OCI-LY3 (cell line): Measurements from ENCODE around the gene WDR27.

Source experiments
- H2AFZ ChIP-seq: fragments of 200-600, 300-600 bp; shearing (Covaris generic); 2 replicates; pipeline ENCODE4 v1.6.0; 2014; ENCODE audit warnings: antibody characterized with exemption, low read depth, low read length
- H3K27ac ChIP-seq: fragments of 200-600, 300-600 bp; sonication (generic); 2 replicates; pipeline ENCODE4 v1.5.1; 2014; ENCODE audit warnings: mild to moderate bottlenecking, low read length, moderate library complexity, mixed read lengths
- H3K27me3 ChIP-seq: fragments of 200-600, 300-600 bp; sonication (generic); 2 replicates; pipeline ENCODE4 v1.6.1; 2014; ENCODE audit warnings: low read depth, low read length, mixed read lengths
- H3K36me3 ChIP-seq: fragments of 200-600, 300-600 bp; sonication (generic); replicated peaks from 2 replicates; pipeline ENCODE3; 2014; ENCODE audit warnings: low read depth, low read length, mixed read lengths
- H3K4me1 ChIP-seq: fragments of 300-600, 200-600 bp; sonication (generic); 2 replicates; pipeline ENCODE4 v1.6.1; 2014; ENCODE audit warnings: low read length, mixed read lengths
- H3K4me2 ChIP-seq: fragments of 200-600, 300-600 bp; sonication (generic); 2 replicates; pipeline ENCODE4 v1.6.1; 2014; ENCODE audit warnings: low read length, mixed read lengths
- H3K4me3 ChIP-seq: fragments of 300-600, 200-600 bp; sonication (generic); 2 replicates; pipeline ENCODE4 v1.5.1; 2014; ENCODE audit warnings: antibody characterized with exemption, mild to moderate bottlenecking, low read length, moderate library complexity
- H3K79me2 ChIP-seq: fragments of 300-600, 200-600 bp; shearing (Covaris generic); 2 replicates; pipeline ENCODE4 v1.6.1; 2014; ENCODE audit warnings: mild to moderate bottlenecking, low read length, mixed read lengths
- H3K9ac ChIP-seq: fragments of 300-600, 200-600 bp; shearing (Covaris generic); 2 replicates; pipeline ENCODE4 v1.6.0; 2014; ENCODE audit warnings: mild to moderate bottlenecking, low read length, moderate library complexity
- H3K9me3 ChIP-seq: fragments of 200-600, 300-600 bp; shearing (Covaris generic); 2 replicates; pipeline ENCODE4 v1.6.1; 2014; ENCODE audit warnings: low read length, mixed read lengths; ENCODE audit not compliant: insufficient read depth
- H4K20me1 ChIP-seq: fragments of 200-600, 300-600 bp; sonication (generic); 2 replicates; pipeline ENCODE4 v1.6.1; 2016; ENCODE audit warnings: low read length, mixed read lengths; ENCODE audit not compliant: insufficient read depth
- CTCF ChIP-seq: fragments of 200-600, 300-600 bp; sonication (generic); IDR thresholded peaks from 2 replicates; pipeline ENCODE4 v1.5.1; 2014; ENCODE audit warnings: antibody characterized with exemption, low read length, low read depth
- EZH2phosphoT487 ChIP-seq: fragments of 200-600 bp; shearing (Covaris generic); IDR thresholded peaks from 2 replicates; pipeline ENCODE4 v1.6.1; 2018; ENCODE audit warnings: antibody characterized with exemption, mixed run types, low read depth

The WDR27 gene

GRCh38 chr6:169425628-169426370, 276.0 kb downstream of the WDR27 start:
- H3K4me1 ChIP-seq: no peaks in the 10 kb centered on the region
- no peaks in the 10 kb centered on the region for H3K9me3 ChIP-seq
- no peaks in the 10 kb centered on the region for H4K20me1 ChIP-seq
- H3K79me2 ChIP-seq: no peaks in the 10 kb centered on the region
- no peaks in the 10 kb centered on the region for H3K27me3 ChIP-seq
- H3K27ac ChIP-seq: no peak overlapping the region
- TF ChIP-seq EZH2phosphoT487: no peak
- TF ChIP-seq CTCF: no peak
- no peaks in the 10 kb centered on the region for H3K36me3 ChIP-seq
- H3K9ac ChIP-seq: no peak overlapping the region
- no peak overlapping the region for H3K4me2 ChIP-seq
- no peak overlapping the region for H2AFZ ChIP-seq
- no peak overlapping the region for H3K4me3 ChIP-seq

DNA sequence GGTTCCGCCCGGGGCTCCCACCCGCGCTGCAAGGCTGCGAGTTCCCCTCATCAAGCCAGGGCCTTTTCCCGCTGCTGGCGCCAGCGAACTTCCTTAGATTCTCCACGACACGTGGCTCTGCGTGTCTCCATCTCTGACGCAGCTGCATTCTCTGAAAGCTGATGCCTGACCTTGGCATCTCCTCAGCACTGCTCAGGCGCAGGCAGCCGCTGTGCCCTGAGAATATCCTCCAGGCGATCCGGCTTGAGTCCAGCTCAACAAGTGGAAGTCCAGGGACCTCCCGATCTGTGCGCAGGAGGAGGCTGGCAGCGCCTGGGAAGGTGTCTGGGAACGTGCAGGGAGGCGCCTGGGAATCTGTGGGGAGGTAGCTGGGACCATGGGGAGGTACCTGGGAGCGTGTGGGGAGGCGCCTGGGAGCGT, 277.0 kb downstream of the WDR27 start:
- H3K9me3 ChIP-seq: no peaks in the 10 kb centered on the region
- H3K27ac ChIP-seq: no peak overlapping the region
- H3K36me3 ChIP-seq: no peaks in the 10 kb centered on the region
- H3K9ac ChIP-seq: no peak overlapping the region
- TF ChIP-seq EZH2phosphoT487: no peak
- TF ChIP-seq CTCF: no peak
- H3K4me1 ChIP-seq: no peaks in the 10 kb centered on the region
- H3K4me3 ChIP-seq: no peak overlapping the region
- no peaks in the 10 kb centered on the region for H3K27me3 ChIP-seq
- no peak overlapping the region for H3K4me2 ChIP-seq
- H2AFZ ChIP-seq: no peak overlapping the region
- H4K20me1 ChIP-seq: no peaks in the 10 kb centered on the region
- H3K79me2 ChIP-seq: no peaks in the 10 kb centered on the region

DNA sequence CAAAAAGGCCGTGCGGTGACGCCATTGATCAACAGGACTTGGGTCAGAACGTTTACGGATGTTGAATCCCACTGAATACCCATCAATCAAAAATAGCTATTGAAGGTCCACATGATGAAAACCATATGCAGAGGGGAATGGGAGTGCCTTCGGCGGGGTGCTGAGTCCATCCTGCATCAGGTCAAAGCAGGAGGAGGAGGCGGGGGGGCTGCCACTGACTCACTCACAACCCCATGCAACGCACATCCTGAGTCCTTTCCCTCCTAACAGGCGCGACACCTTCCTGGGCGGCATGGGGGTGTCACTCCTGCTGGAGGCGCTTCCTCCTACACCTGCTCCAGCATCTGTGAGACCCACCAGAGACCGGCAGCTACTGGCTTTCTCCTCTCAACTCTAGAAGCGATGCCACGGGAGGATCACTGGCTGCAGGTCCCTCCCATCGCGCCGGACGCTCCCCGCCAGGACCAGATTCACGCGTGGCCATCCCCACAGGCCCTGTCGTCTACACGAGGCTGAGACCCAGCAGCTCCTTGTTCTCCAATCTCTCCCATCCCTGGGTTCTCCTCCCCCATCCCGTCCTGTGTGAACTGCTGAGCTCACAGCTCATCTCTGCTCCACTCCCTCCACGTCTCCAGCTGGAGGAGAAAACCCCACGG, 277.6 kb downstream of the WDR27 start:
- H3K9ac ChIP-seq: no peak overlapping the region
- no peak overlapping the region for H3K4me2 ChIP-seq
- no peaks in the 10 kb centered on the region for H3K36me3 ChIP-seq
- H3K27ac ChIP-seq: no peak overlapping the region
- H3K4me3 ChIP-seq: no peak overlapping the region
- H3K79me2 ChIP-seq: no peaks in the 10 kb centered on the region
- TF ChIP-seq EZH2phosphoT487: no peak
- no peak overlapping the region for H2AFZ ChIP-seq
- no peaks in the 10 kb centered on the region for H3K27me3 ChIP-seq
- H3K9me3 ChIP-seq: no peaks in the 10 kb centered on the region
- H3K4me1 ChIP-seq: no peaks in the 10 kb centered on the region
- no peaks in the 10 kb centered on the region for H4K20me1 ChIP-seq

GRCh38 chr6:169421586-169422264, 280.1 kb downstream of the WDR27 start:
- H3K4me2 ChIP-seq: no peak overlapping the region
- TF ChIP-seq CTCF (no peak), EZH2phosphoT487 (no peak)
- no peak overlapping the region for H2AFZ ChIP-seq
- H3K9me3 ChIP-seq: no peaks in the 10 kb centered on the region
- no peaks in the 10 kb centered on the region for H3K4me1 ChIP-seq
- H3K79me2 ChIP-seq: no peaks in the 10 kb centered on the region
- H3K9ac ChIP-seq: no peak overlapping the region
- H3K27ac ChIP-seq: no peak overlapping the region
- no peaks in the 10 kb centered on the region for H3K27me3 ChIP-seq
- no peak overlapping the region for H3K4me3 ChIP-seq
- no peaks in the 10 kb centered on the region for H3K36me3 ChIP-seq
- no peaks in the 10 kb centered on the region for H4K20me1 ChIP-seq
